Epithelial cell of proximal tubule (primary cell): ENCODE measurements around the gene ELOVL4. TPM values are rescaled to one million over a fixed set of nuclear protein-coding genes. Genes with fewer than 3 reads are reported as not detected.
A peak's percentile ranks its signal among the peaks of the same experiment; 100 is the strongest.

Experiments used
- DNase-seq: peaks from one replicate; pipeline ENCODE4 v3.0.0-alpha.2; 2011; ENCODE audit warnings: low read depth
- H3K4me3 ChIP-seq: 2 replicates; pipeline ENCODE4 v1.5.1; 2011; ENCODE audit warnings: low read depth, mild to moderate bottlenecking, low read length
- total RNA-seq: library from RNA; depleted of rRNA; stranded (reverse); fragments of >200 nt; gene quantifications from 2 replicates; pipeline ENCODE4 v1.2.3, GENCODE V29; 2015
- TF ChIP-seq, protein P1 (sequence below): conservative IDR thresholded peaks from 2 replicates; pipeline ENCODE4 v1.5.1; 2012; ENCODE audit warnings: low read depth, mild to moderate bottlenecking, low read length

Gene ELOVL4
- total RNA-seq, 1 donor from 2014 or later, result 2.1 TPM

DNA sequence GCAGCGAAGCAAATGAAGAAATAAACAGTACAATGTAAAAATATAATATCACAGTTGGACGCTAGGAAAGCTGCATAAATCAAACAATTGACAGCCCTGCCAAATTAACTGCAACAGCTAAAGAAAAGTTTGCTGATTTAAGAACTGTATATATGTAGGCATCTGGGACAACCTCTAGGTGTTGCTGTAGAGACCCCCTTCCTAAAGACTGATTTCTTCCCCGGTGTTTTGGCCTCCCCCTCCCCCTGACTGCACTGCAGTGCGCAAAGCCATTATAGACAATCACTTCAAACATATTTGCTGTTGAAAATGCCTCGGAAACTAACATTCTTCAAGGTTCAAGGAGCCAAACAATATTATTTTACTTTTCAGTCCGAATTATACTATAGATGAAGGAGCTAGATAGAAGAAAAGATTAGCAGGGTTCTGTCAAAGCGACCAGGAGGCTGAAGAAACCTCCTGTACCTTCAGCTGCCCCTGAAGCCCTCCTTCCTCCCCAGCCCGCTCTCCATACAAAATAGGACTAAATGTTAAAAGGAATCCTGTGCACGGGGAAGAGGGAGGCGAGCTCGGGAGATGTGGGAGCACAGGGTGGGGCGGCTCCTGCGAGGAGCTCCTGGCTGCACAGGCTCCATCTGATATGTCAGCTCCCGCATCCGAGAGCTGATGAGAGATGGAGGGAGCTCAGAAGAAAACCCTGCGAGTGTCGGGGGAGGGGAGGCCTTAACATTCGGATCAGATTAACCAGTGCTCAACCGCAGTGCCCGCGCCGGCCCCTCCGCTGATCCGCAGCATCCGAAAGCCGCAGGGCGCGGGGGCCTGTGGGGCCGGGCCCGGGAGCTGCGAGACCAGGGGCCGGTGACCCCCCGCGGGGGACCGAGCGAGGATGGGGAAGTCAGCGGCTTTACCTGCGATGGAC lies 822 bp downstream of the ELOVL4 start:
- TF ChIP-seq, protein P1, sequence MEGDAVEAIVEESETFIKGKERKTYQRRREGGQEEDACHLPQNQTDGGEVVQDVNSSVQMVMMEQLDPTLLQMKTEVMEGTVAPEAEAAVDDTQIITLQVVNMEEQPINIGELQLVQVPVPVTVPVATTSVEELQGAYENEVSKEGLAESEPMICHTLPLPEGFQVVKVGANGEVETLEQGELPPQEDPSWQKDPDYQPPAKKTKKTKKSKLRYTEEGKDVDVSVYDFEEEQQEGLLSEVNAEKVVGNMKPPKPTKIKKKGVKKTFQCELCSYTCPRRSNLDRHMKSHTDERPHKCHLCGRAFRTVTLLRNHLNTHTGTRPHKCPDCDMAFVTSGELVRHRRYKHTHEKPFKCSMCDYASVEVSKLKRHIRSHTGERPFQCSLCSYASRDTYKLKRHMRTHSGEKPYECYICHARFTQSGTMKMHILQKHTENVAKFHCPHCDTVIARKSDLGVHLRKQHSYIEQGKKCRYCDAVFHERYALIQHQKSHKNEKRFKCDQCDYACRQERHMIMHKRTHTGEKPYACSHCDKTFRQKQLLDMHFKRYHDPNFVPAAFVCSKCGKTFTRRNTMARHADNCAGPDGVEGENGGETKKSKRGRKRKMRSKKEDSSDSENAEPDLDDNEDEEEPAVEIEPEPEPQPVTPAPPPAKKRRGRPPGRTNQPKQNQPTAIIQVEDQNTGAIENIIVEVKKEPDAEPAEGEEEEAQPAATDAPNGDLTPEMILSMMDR, result peak; percentile 38
- H3K4me3 ChIP-seq, result peak overlapping the region; percentile 69
- DNase-seq, result no peak

DNA sequence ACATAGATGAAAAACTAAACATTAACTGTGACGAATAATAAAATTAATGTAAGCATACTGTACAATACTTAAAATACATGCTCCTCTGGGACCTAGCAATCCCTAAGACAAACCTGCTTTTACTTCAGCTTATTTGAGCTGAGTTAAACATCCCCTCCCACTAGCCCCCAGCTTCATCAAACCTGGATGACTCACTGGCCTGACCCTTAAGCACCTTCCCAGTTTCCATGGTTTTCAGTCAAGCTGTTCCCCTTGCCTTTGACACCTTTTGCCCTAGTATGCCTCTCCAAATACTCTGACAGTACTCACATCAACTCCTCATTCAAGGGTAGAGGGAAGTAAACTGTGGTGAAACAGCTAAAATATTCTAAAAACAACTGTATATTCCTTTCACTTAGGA lies 4.2 kb downstream of the ELOVL4 start:
- TF ChIP-seq, protein P1, result no peak
- DNase-seq, result no peak
- H3K4me3 ChIP-seq, result no peak overlapping the region

DNA sequence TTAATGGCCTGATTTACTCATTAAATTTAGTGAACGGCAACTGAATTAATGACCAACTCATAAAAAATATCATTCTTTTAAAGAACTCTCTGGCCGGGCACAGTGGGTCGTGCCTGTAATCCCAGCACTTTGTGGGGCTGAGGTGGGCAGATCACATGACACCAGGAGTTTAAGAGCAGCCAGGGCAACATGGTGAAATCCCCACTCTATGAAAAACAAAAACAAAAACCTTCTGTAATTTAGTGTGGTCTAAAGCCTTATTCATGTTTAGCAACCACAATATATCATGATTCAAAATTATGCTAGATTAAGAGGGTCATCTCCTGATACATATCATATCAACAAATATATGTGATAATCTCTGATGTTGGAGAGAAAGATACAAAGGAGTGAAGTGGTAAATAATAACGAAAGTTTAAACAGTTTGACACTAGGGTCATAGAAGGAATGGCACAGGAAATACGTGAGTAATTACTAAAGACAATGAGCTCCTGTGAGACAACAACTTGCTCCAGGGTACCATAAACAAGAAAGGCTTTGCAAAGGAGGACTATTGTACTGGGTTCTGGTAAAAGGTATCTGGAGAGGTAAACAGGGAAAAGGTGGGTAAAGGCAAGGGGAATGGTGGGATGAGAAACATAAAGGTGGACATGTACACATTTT lies 5.7 kb downstream of the ELOVL4 start:
- DNase-seq, result no peak
- H3K4me3 ChIP-seq, result no peak overlapping the region
- TF ChIP-seq, protein P1, result no peak

DNA sequence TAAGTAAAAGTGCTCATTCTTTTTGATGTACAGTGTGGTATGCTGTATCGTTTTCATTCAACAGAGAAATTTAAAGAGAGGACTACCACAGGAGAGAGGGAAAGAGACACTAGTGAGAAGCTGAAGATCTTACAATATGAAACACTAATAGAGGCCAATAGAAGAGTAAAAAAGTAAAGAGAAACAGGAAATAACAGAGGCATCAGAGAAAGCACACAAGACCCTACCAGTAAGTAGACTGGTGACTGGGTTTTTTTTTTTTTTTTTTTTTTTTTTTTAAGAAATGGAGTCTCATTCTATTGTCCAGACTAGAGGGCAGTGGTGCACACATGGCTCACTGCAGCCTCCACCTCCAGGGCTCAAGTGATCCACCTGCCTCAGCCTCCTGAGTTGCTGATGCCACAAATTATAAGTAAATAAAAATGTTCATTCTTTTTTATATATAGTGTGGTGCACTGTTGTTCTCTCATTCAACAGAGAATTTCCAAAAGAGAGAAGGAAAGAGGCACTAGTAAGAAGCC lies 18.8 kb downstream of the ELOVL4 start:
- no peak overlapping the region for H3K4me3 ChIP-seq
- TF ChIP-seq, protein P1, result no peak
- DNase-seq, result no peak

DNA sequence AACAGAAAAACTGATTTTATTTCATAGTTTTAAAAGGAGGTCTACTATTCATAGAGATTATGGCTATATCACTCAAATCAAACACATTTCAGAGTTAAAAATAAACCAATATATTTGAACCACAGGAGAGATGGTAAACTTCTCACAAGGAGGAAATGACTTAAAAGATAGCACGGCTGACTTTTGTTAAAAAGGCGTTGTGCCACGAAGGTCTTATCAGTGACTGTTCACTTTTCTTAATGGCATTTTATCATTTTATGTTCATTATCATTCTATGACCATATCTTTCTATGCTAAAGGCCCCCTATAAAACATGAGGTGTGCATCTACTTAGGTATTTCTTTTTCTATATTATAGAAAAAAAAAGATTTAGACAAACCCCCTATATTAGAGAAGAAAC lies 19.6 kb downstream of the ELOVL4 start:
- TF ChIP-seq, protein P1, result no peak
- DNase-seq, result no peak
- H3K4me3 ChIP-seq, result no peak overlapping the region

DNA sequence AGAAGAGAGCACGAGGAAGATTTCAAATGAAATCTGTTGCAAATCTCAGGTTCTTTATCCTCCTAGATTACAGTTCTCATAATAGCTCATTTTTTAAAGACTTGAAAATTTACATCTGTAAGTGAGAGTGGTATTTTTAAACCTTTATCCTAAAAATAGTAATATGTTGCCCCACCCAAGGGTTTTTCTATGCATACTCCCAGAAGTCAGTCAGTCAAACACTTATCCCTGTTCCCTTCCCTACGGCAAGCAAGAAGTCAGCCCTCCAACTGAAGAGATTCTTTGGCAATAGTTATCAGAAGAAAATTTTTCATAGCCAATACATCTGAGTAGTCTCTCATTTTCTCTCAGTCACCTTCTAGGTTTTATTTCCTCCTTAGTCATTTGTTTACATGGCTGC lies 24.1 kb downstream of the ELOVL4 start:
- TF ChIP-seq, protein P1, result no peak
- H3K4me3 ChIP-seq, result no peak overlapping the region
- DNase-seq, result no peak
